ENCODE data around the gene TPRG1L.

TPRG1L gene

DNA sequence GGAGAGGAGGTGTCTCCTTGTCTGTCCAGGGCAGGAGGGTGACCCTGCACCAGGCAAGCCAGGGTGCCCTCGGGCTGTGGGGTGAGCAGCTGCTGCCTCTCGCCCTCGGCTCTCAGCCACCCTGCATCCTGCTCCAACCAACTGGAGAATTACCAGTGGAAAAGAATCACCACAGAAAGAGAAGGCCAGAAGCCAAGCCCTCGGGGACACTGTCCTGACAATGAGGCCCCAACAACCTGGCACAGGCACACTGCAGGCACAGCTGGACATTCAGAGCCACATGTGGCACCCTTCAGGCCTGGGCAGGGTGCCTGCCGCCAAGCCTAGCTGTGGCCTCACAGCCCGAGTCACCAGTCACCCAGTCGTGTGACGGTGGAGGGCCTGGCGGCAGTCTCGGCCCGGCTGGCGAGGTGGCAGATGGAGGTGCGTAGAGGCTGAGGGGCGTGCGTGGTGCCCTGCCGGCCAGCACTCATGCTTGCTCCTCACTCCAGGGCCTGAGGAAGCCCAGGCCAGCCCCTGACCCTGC is 25.5 kb upstream of the TPRG1L start:
- no peak for DNase-seq (ENCODE audit: extremely low read depth, low read depth)
- no peak overlapping the region for H3K4me3 ChIP-seq (replicated peaks; ENCODE audit: low read depth, low read length)
- TF ChIP-seq CTCF (IDR thresholded peaks at IDR 0.05; ENCODE audit: low read depth, low read length, missing control alignments), result no peak

- DNase-seq (ENCODE audit: extremely low read depth, low read depth), result no peak
- no peak overlapping the region for H3K4me3 ChIP-seq (replicated peaks; ENCODE audit: low read depth, low read length)
- TF ChIP-seq CTCF (IDR thresholded peaks at IDR 0.05; ENCODE audit: low read depth, low read length, missing control alignments), result no peak
Measured at GRCh38 chr1:3599816-3600215, 25.0 kb upstream of the TPRG1L start.

- no peak for DNase-seq (ENCODE audit: extremely low read depth, low read depth)
- no peak overlapping the region for H3K4me3 ChIP-seq (replicated peaks; ENCODE audit: low read depth, low read length)
- TF ChIP-seq CTCF (IDR thresholded peaks at IDR 0.05; ENCODE audit: low read depth, low read length, missing control alignments), result no peak
Measured at GRCh38 chr1:3600354-3600753, 24.5 kb upstream of the TPRG1L start.

- no peak for TF ChIP-seq CTCF (IDR thresholded peaks at IDR 0.05; ENCODE audit: low read depth, low read length, missing control alignments)
- no peak overlapping the region for H3K4me3 ChIP-seq (replicated peaks; ENCODE audit: low read depth, low read length)
- no peak for DNase-seq (ENCODE audit: extremely low read depth, low read depth)
Measured at GRCh38 chr1:3601743-3602142, 23.1 kb upstream of the TPRG1L start.

- DNase-seq (ENCODE audit: extremely low read depth, low read depth), result no peak
- no peak for TF ChIP-seq CTCF (IDR thresholded peaks at IDR 0.05; ENCODE audit: low read depth, low read length, missing control alignments)
- no peak overlapping the region for H3K4me3 ChIP-seq (replicated peaks; ENCODE audit: low read depth, low read length)
Measured at GRCh38 chr1:3602375-3602774, 22.4 kb upstream of the TPRG1L start.

DNA sequence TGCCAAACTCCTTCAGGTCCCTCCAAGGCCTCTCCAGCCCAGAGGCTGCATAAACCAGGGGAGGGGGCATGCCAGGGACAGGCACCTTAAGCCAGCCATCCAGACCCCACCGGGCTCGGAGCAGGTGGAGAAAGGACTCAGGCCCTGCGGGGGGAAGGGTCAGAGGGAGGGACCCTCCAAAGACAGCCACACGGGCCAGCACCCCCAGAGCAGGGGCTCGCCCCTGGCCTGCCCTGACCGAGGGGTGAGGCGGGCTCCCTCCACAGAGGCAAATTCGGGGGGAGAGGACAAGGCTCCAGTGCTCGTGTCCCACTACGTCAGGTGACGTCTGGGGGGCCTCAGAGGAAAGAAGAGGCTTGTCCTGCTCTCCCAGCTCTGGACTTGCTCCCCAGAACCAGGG is 21.7 kb upstream of the TPRG1L start:
- no peak overlapping the region for H3K4me3 ChIP-seq (replicated peaks; ENCODE audit: low read depth, low read length)
- TF ChIP-seq CTCF (IDR thresholded peaks at IDR 0.05; ENCODE audit: low read depth, low read length, missing control alignments), result no peak
- DNase-seq (ENCODE audit: extremely low read depth, low read depth), result no peak

Measured in HFF-Myc (cell line).